ENCODE data around the gene RFC4. TPM values are rescaled to one million over a fixed set of nuclear protein-coding genes. Genes with fewer than 3 reads are reported as not detected.

The RFC4 gene
- total and polyA plus RNA-seq, 2 donors from 2014 or later: 8.9 to 11.1 TPM

DNA sequence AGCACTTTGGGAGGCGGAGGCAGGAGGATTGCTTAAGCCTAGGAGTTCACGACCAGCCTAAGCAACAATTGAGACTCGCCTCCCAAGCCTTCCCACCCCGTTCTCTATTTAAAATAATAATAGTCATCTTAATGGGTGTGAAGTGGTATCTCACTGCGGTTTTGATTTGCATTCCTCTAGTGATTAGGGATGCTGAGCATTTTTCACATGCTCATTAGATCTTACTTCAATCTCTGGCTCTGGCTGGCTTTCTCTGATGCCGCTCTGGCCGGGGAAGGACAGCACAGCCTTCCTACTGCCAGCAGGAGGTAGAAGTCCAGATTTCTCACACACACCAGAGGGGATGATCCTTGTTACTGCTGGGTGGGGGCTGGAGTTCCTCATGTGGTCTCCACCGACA, 30.3 kb downstream of the RFC4 start:
- TF ChIP-seq, protein P1, sequence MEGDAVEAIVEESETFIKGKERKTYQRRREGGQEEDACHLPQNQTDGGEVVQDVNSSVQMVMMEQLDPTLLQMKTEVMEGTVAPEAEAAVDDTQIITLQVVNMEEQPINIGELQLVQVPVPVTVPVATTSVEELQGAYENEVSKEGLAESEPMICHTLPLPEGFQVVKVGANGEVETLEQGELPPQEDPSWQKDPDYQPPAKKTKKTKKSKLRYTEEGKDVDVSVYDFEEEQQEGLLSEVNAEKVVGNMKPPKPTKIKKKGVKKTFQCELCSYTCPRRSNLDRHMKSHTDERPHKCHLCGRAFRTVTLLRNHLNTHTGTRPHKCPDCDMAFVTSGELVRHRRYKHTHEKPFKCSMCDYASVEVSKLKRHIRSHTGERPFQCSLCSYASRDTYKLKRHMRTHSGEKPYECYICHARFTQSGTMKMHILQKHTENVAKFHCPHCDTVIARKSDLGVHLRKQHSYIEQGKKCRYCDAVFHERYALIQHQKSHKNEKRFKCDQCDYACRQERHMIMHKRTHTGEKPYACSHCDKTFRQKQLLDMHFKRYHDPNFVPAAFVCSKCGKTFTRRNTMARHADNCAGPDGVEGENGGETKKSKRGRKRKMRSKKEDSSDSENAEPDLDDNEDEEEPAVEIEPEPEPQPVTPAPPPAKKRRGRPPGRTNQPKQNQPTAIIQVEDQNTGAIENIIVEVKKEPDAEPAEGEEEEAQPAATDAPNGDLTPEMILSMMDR (IDR thresholded peaks at IDR 0.05; ENCODE audit: borderline replicate concordance, extremely low read depth, insufficient read depth): no peak
- no peaks in the 10 kb centered on the region for H3K9me3 ChIP-seq (ENCODE audit: control insufficient read depth in 2 of 3, insufficient read depth in 1 of 3, low read length in 3 of 3)
- no peaks in the 10 kb centered on the region for H3K27me3 ChIP-seq (ENCODE audit: control insufficient read depth, insufficient read depth, low read length)
- no peaks in the 10 kb centered on the region for H3K36me3 ChIP-seq (ENCODE audit: control insufficient read depth in 2 of 3, insufficient read depth in 3 of 3, low read length in 3 of 3)
- H3K4me1 ChIP-seq (ENCODE audit: control insufficient read depth in 2 of 3, insufficient read depth in 2 of 3, low read depth in 1 of 3, low read length in 3 of 3): no peaks in the 10 kb centered on the region
- no peak overlapping the region for H3K27ac ChIP-seq (ENCODE audit: low read depth in 2 of 2, low read length in 2 of 2)
- intact Hi-C loops (cut with DNase I): no loop called here
- DNase-seq (no peak), FAIRE-seq (no peak)
- no peak overlapping the region for H3K4me3 ChIP-seq (ENCODE audit: low read length in 3 of 3)
- no peak overlapping the region for H3K9ac ChIP-seq (ENCODE audit: low read length in 3 of 3)

- H3K27ac ChIP-seq (ENCODE audit: low read depth in 2 of 2, low read length in 2 of 2): no peak overlapping the region
- intact Hi-C loops (cut with DNase I): no loop called here
- H3K9me3 ChIP-seq (ENCODE audit: control insufficient read depth in 2 of 3, insufficient read depth in 1 of 3, low read length in 3 of 3): no peaks in the 10 kb centered on the region
- peak overlapping the region; percentile 66 to 86 (median 69) for H3K4me3 ChIP-seq (ENCODE audit: low read length in 3 of 3)
- peak; percentile 62 to 92 (median 69) for DNase-seq
- H3K4me1 ChIP-seq (ENCODE audit: control insufficient read depth in 2 of 3, insufficient read depth in 2 of 3, low read depth in 1 of 3, low read length in 3 of 3): no peaks in the 10 kb centered on the region
- TF ChIP-seq, protein P1 (IDR thresholded peaks at IDR 0.05; ENCODE audit: borderline replicate concordance, extremely low read depth, insufficient read depth): no peak
- H3K9ac ChIP-seq (ENCODE audit: low read length in 3 of 3): peak overlapping the region; percentile 16 to 65 (median 20)
- no peaks in the 10 kb centered on the region for H3K36me3 ChIP-seq (ENCODE audit: control insufficient read depth in 2 of 3, insufficient read depth in 3 of 3, low read length in 3 of 3)
- FAIRE-seq: no peak
- no peaks in the 10 kb centered on the region for H3K27me3 ChIP-seq (ENCODE audit: control insufficient read depth, insufficient read depth, low read length)
Observed at GRCh38 chr3:186772701-186773417, 33.4 kb downstream of the RFC4 start.

DNA sequence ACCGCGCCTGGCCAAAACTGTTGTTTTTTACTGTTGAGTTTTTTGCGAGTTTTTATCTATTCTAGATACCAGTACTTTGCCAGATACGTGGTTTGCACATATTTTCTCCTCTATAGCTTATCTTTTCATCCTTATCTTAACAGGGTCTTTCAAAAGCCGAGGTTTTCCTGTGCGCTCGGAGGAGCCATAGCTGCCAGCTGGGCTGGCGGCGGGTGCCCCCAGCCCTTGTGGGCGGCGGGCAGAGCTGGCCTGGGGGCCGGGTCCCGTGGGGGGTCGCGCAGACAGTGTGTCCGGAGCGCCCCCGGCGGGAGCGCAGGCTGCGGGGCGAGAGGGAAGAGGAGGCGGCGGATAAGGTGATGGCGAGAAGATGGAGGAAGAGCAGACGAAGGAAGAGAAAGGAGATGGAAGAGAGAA, 34.0 kb downstream of the RFC4 start:
- TF ChIP-seq, protein P1 (IDR thresholded peaks at IDR 0.05; ENCODE audit: borderline replicate concordance, extremely low read depth, insufficient read depth): no peak
- Histone ChIP-seq H3K9ac (ENCODE audit: low read length in 3 of 3) (peak overlapping the region; percentile 16 to 65 (median 20)), H3K27ac (ENCODE audit: low read depth in 2 of 2, low read length in 2 of 2) (no peak overlapping the region), H3K4me1 (ENCODE audit: control insufficient read depth in 2 of 3, insufficient read depth in 2 of 3, low read depth in 1 of 3, low read length in 3 of 3) (no peaks in the 10 kb centered on the region), H3K36me3 (ENCODE audit: control insufficient read depth in 2 of 3, insufficient read depth in 3 of 3, low read length in 3 of 3) (no peaks in the 10 kb centered on the region), H3K9me3 (ENCODE audit: control insufficient read depth in 2 of 3, insufficient read depth in 1 of 3, low read length in 3 of 3) (no peaks in the 10 kb centered on the region), H3K27me3 (ENCODE audit: control insufficient read depth, insufficient read depth, low read length) (no peaks in the 10 kb centered on the region), H3K4me3 (ENCODE audit: low read length in 3 of 3) (peak overlapping the region; percentile 66 to 86 (median 69))
- DNase-seq: no peak
- no peak for FAIRE-seq
- intact Hi-C loops (cut with DNase I): no loop called here

All from kidney (tissue), 14 donors.